ACC112 (cell line): Measurements from ENCODE around the gene CKAP2L.

ENCODE experiments used
- H2AFZ ChIP-seq: fragments of 200-600 bp; sonication (generic); one replicate; pipeline ENCODE4 v1.6.0; 2017; ENCODE audit warnings: antibody characterized with exemption, low read length; ENCODE audit not compliant: unreplicated experiment
- H3K27ac ChIP-seq: fragments of 200-600 bp; sonication (generic); 2 replicates; pipeline ENCODE4 v1.5.1; 2014; ENCODE audit warnings: low read depth, mild to moderate bottlenecking, antibody characterized with exemption, low read length, moderate library complexity
- H3K27me3 ChIP-seq: fragments of 200-600 bp; sonication (generic); 2 replicates; pipeline ENCODE4 v1.6.1; 2014; ENCODE audit warnings: mild to moderate bottlenecking, antibody characterized with exemption, low read length, moderate library complexity, mixed read lengths; ENCODE audit not compliant: insufficient read depth
- H3K36me3 ChIP-seq: fragments of 200-600 bp; sonication (generic); 2 replicates; pipeline ENCODE4 v1.6.1; 2016; ENCODE audit warnings: mild to moderate bottlenecking, antibody characterized with exemption, low read length, moderate library complexity, mixed read lengths; ENCODE audit not compliant: insufficient read depth
- H3K4me1 ChIP-seq: fragments of 200-600 bp; sonication (generic); one replicate; pipeline ENCODE4 v1.6.1; 2016; ENCODE audit warnings: low read length, mixed read lengths; ENCODE audit not compliant: insufficient read depth, unreplicated experiment, control insufficient read depth
- H3K4me3 ChIP-seq: fragments of 200-600 bp; sonication (generic); 2 replicates; pipeline ENCODE4 v1.5.1; 2014; ENCODE audit warnings: mild to moderate bottlenecking, low read depth, low read length
- H3K79me2 ChIP-seq: fragments of 200-600 bp; sonication (generic); one replicate; pipeline ENCODE4 v1.6.0; 2016; ENCODE audit warnings: low read length; ENCODE audit not compliant: control insufficient read depth, unreplicated experiment, insufficient read depth

The CKAP2L gene

DNA sequence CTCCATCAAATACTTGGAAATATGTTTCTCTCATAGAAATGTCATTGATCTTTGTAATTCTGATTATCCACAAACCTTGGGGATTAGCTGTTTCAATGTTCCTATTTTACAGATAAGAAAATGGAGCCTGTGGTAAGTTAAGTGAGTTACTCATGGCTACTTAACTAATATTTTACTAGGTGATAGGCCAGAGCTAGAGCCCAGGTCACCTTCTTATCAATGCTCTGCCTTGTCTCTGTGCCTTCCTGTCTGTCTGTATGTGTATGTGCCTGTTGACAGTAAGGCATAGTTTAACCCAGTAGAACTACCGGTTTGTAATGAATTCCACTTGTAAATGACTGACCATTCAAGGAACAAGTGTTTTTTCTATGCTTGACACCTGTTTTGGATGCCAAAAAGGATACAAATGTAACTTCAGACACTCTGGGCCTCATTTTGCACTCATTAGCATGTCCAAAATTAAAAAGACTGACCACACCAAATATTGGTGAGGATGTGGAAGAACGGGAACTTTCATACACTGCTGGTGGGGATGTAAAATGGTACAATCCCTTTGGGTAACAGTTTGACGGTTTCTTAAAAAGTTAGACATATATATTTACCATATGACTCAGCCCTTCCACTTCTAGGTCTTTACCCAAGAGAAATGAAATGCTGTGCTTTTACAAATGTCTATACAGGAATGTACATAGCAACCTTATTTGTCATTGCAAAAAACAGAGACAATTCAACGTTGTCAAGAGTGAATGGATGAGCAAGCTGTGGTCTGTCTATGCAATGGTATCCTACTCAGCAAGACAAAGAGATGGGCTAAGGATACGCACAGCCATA, 39.5 kb upstream of the CKAP2L start:
- H3K27me3 ChIP-seq = no peaks in the 10 kb centered on the region

GRCh38 chr2:112800881-112801583, 36.6 kb upstream of the CKAP2L start:
- Histone ChIP-seq H2AFZ (no peak overlapping the region), H3K4me3 (no peak overlapping the region), H3K79me2 (no peaks in the 10 kb centered on the region), H3K27ac (no peak overlapping the region), H3K36me3 (no peaks in the 10 kb centered on the region), H3K4me1 (peaks cover 18% of the 10 kb centered on the region), H3K27me3 (no peaks in the 10 kb centered on the region)

More for the DNA sequence above, 39.5 kb upstream of the CKAP2L start:
- Histone ChIP-seq H3K4me1 (peaks cover 18% of the 10 kb centered on the region), H3K4me3 (no peak overlapping the region), H3K79me2 (no peaks in the 10 kb centered on the region), H3K36me3 (peaks cover 5% of the 10 kb centered on the region; the same call in 1 of the 2 replicates), H3K27ac (peak overlapping the region; percentile 93), H2AFZ (peak overlapping the region; percentile 39)

DNA sequence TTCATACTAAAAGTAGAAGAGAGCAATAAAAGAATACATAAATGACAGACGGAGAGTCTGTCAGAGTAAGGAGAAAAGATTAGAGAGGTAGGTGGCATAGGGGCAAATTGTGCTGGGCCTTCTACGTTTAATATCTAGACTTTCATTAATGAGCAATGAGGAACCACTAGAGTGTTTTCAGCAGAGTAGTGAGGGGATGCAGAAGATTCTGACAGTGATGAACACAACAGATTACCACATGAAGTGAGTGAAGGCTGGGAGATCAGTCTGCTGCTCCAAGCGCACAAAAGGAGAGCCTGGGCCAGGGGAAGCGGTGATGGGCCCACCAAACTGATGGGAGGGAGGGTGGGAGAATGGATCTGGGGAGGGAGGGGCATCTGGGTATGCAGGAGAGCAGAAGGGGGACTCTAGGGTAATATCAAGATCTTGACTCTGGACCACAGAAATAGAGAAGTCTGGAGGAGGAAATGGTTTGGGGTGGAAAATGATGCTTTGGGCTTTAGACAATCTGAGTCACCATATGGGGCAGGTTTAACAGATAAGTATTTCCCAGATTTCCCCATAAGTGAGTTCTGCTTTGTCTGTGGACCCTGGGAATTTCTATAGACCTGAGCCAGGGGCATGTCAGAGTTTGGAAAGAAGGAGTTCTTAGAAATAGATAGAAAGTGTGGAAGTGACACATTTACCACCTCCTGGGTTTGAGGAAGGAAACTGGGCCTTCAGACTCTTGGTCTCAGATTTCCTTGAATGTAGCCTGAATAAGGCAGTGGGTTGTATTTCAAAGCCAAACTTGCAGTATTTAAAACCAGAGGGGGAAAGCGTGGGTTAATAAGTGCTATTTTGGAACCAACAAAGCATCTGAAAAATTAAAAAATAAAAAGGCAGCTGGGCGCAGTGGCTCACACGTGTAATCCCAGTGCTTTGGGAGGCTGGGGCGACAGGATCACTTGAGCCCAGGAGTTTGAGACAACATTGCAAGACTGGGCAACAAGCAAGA, 34.9 kb upstream of the CKAP2L start:
- Histone ChIP-seq H3K27me3 (no peaks in the 10 kb centered on the region), H3K79me2 (no peaks in the 10 kb centered on the region), H3K4me1 (peaks cover 21% of the 10 kb centered on the region), H2AFZ (no peak overlapping the region), H3K27ac (no peak overlapping the region), H3K36me3 (no peaks in the 10 kb centered on the region), H3K4me3 (no peak overlapping the region)

DNA sequence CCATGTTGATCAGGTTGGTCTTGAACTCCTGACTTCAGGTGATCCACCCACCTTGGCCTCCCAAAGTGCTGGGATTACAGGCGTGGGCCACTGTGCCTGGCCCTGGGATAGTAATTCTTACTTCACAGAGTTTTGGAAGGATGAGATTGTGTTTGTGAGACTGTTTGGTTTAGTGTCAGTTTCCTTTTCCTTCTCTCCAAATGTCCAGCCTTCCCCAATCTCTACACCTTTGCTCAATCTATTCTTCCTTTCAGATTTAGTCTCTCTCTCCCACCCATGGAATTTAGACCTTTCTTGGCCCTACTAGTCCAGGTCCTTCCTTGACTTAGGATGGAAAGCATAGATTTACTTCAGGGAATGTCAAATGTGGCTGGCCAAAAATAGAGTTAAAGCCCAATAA, 32.1 kb upstream of the CKAP2L start:
- Histone ChIP-seq H3K27ac (no peak overlapping the region), H3K79me2 (no peaks in the 10 kb centered on the region), H3K4me1 (peaks cover 24% of the 10 kb centered on the region), H3K36me3 (no peaks in the 10 kb centered on the region), H2AFZ (no peak overlapping the region), H3K4me3 (no peak overlapping the region), H3K27me3 (no peaks in the 10 kb centered on the region)

GRCh38 chr2:112795774-112796173, 31.4 kb upstream of the CKAP2L start:
- Histone ChIP-seq H3K4me1 (peaks cover 24% of the 10 kb centered on the region), H3K36me3 (no peaks in the 10 kb centered on the region), H3K27ac (no peak overlapping the region), H3K79me2 (no peaks in the 10 kb centered on the region), H3K4me3 (no peak overlapping the region), H2AFZ (no peak overlapping the region), H3K27me3 (no peaks in the 10 kb centered on the region)

- H3K27ac ChIP-seq = peak overlapping the region; percentile 93
Observed at GRCh38 chr2:112794841-112795240, 30.4 kb upstream of the CKAP2L start.

DNA sequence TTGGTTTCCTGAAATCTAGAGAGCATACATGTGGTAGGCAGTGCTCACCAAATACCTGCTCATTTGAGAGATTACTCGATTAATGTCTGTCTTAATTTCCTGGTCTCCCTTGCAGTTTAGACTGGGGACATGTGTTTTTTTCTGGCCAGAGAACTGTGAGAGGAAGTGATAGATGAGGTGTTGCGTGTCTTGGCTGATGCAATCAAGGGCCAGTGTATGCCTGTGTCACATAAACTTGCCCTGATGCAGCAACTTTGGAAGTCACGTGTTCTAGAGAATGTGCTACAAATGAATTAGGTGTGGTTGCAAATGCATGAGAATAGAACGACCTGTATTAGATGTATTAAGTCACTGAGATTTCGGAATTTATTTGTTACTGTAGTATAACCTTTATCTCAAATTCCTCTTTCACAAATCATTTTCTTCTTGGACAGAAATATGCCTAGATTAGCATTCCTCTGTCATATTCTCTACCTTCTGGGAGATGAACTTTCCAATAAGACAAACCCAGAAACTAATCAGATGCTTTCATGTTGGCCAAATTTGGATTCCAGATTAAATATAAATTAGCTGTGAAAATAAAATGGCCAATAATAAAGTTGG, 29.8 kb upstream of the CKAP2L start:
- Histone ChIP-seq H3K4me3 (no peak overlapping the region), H3K27ac (peak overlapping the region; percentile 93), H3K79me2 (no peaks in the 10 kb centered on the region), H2AFZ (no peak overlapping the region), H3K36me3 (no peaks in the 10 kb centered on the region), H3K4me1 (peaks cover 24% of the 10 kb centered on the region), H3K27me3 (no peaks in the 10 kb centered on the region)

More at GRCh38 chr2:112794841-112795240, 30.4 kb upstream of the CKAP2L start:
- Histone ChIP-seq H3K27me3 (no peaks in the 10 kb centered on the region), H3K4me3 (no peak overlapping the region), H2AFZ (no peak overlapping the region), H3K36me3 (no peaks in the 10 kb centered on the region), H3K4me1 (peaks cover 24% of the 10 kb centered on the region), H3K79me2 (no peaks in the 10 kb centered on the region)

GRCh38 chr2:112793449-112793978, 29.1 kb upstream of the CKAP2L start:
- peaks cover 24% of the 10 kb centered on the region for H3K4me1 ChIP-seq
- no peak overlapping the region for H3K4me3 ChIP-seq
- no peaks in the 10 kb centered on the region for H3K27me3 ChIP-seq
- no peaks in the 10 kb centered on the region for H3K79me2 ChIP-seq
- no peak overlapping the region for H2AFZ ChIP-seq
- H3K27ac ChIP-seq = peak overlapping the region; percentile 93
- H3K36me3 ChIP-seq = no peaks in the 10 kb centered on the region

- no peaks in the 10 kb centered on the region for H3K36me3 ChIP-seq
- peaks cover 24% of the 10 kb centered on the region for H3K4me1 ChIP-seq
- H3K79me2 ChIP-seq = no peaks in the 10 kb centered on the region
- no peak overlapping the region; the same call in 1 of the 2 replicates for H3K27ac ChIP-seq
- H2AFZ ChIP-seq = no peak overlapping the region
- H3K4me3 ChIP-seq = no peak overlapping the region
- no peaks in the 10 kb centered on the region for H3K27me3 ChIP-seq
Observed at GRCh38 chr2:112792419-112792818, 28.0 kb upstream of the CKAP2L start.
